K562 (cell line): ENCODE measurements around the gene UNC119. TPM values are rescaled to one million over a fixed set of nuclear protein-coding genes. Genes with fewer than 3 reads are reported as not detected.

ENCODE experiments used
- ATAC-seq: fragments of 200-7000 bp; cut with Tn5 transposase; 3 replicates; pipeline ENCODE4 v1.9.1; 2020; ENCODE audit warnings: moderate library complexity
- BruUV-seq: library from RNA; stranded (reverse); fragments of 400-500 nt; replicated peaks from 2 replicates; lab custom pipeline; 2021; lab: Mats Ljungman, UMichigan
- CTCF ChIA-PET: fragments of 300-600 bp; formaldehyde crosslinking; extraction: SDS; loops from one replicate; lab custom pipeline; 2021; ENCODE audit warnings: low intra/inter-chr PET ratio; lab: Yijun Ruan, JAX
- POLR2A ChIA-PET: fragments of 300-600, 350-650 bp; sonication (Branson Sonifier 250); formaldehyde crosslinking; extraction: SDS; loops from one replicate; lab custom pipeline; 2021; ENCODE audit warnings: antibody characterized with exemption, inconsistent platforms; lab: Yijun Ruan, JAX
- DNase-seq, 4 experiments: peaks; one replicate each; pipeline versions ENCODE4 v3.0.0 to v3.0.0-alpha.2; 2011 to 2018; ENCODE audit warnings: low spot score in 3 of 4, mixed read lengths in 3 of 4; ENCODE audit errors: extremely low read depth in 1 of 4
- FAIRE-seq: peaks from 2 replicates; lab custom pipeline; 2011; peaks lifted over from hg19 to GRCh38; lab: Jason Lieb, UNC
- H2AFZ ChIP-seq: 2 replicates; pipeline ENCODE4 v1.6.0; 2011; ENCODE audit warnings: low read depth, low read length, control low read depth, inconsistent platforms
- H3K27ac ChIP-seq: fragments of 200-600 bp; 3 replicates; pipeline ENCODE4 v1.8.0; 2011; ENCODE audit warnings: low read depth, mild to moderate bottlenecking, control low read depth, inconsistent platforms, low read length, moderate library complexity, mixed read lengths; ENCODE audit errors: extremely low read depth
- H3K27me3 ChIP-seq, 2 experiments: fragments of 300-600 bp in 1 of 2; 2 replicates in 1 of 2; 3 replicates in 1 of 2; pipeline versions ENCODE4 v1.6.0 to v1.8.0; 2011; ENCODE audit warnings: inconsistent platforms in 2 of 2, low read length in 2 of 2, mild to moderate bottlenecking in 1 of 2, mixed read lengths in 1 of 2, moderate library complexity in 1 of 2; ENCODE audit not compliant: control insufficient read depth in 2 of 2, insufficient read depth in 2 of 2
- H3K36me3 ChIP-seq: fragments of 300-600 bp; 3 replicates; pipeline ENCODE4 v1.8.0; 2011; ENCODE audit warnings: mild to moderate bottlenecking, low read length, inconsistent platforms; ENCODE audit not compliant: control insufficient read depth, insufficient read depth
- H3K4me1 ChIP-seq, 2 experiments: fragments of 200-600 bp in 1 of 2; replicated peaks in 1 of 2; 2 replicates in 1 of 2; 3 replicates in 1 of 2; pipeline versions ENCODE4 v1.5.1 to v1.8.0; 2011; ENCODE audit warnings: inconsistent platforms in 2 of 2, low read length in 2 of 2, mild to moderate bottlenecking in 1 of 2, mixed read lengths in 1 of 2, moderate library complexity in 1 of 2; ENCODE audit not compliant: control insufficient read depth in 2 of 2, insufficient read depth in 2 of 2
- H3K4me2 ChIP-seq: 2 replicates; pipeline ENCODE4 v1.6.1; 2011; ENCODE audit warnings: low read length, control low read depth, inconsistent platforms, mixed read lengths; ENCODE audit not compliant: insufficient read depth
- H3K4me3 ChIP-seq: fragments of 200-600 bp; sonication (generic), shearing (Covaris generic); 2 replicates; pipeline ENCODE4 v1.5.1; 2016; ENCODE audit warnings: control low read depth, inconsistent platforms
- H3K79me2 ChIP-seq: fragments of 200-600 bp; 3 replicates; pipeline ENCODE4 v1.8.0; 2011; ENCODE audit warnings: low read length, inconsistent platforms; ENCODE audit not compliant: control insufficient read depth, insufficient read depth
- H3K9ac ChIP-seq, 2 experiments: 2 replicates each; pipeline versions ENCODE4 v1.6.0 to v1.6.1; 2011; ENCODE audit warnings: low read depth in 2 of 2, low read length in 2 of 2, control low read depth in 1 of 2, inconsistent platforms in 1 of 2, mild to moderate bottlenecking in 1 of 2, mixed read lengths in 1 of 2; ENCODE audit not compliant: insufficient read depth in 1 of 2
- H3K9me1 ChIP-seq: one replicate; pipeline ENCODE4 v1.6.0; 2011; ENCODE audit warnings: inconsistent platforms, mild to moderate bottlenecking, low read length, moderate library complexity; ENCODE audit not compliant: control insufficient read depth, insufficient read depth
- H3K9me3 ChIP-seq: replicated peaks from 2 replicates; pipeline ENCODE4 v1.5.1; 2011; ENCODE audit warnings: low read depth, low read length, inconsistent platforms; ENCODE audit not compliant: control insufficient read depth, insufficient read depth
- H4K20me1 ChIP-seq: replicated peaks from 2 replicates; pipeline ENCODE4 v1.6.1; 2011; ENCODE audit warnings: low read length, inconsistent platforms, mixed read lengths; ENCODE audit not compliant: control insufficient read depth, insufficient read depth
- EWSR1 ChIP-seq: fragments of 450-650 bp; IDR thresholded peaks from 2 replicates; pipeline ENCODE4 v1.6.1; 2018; ENCODE audit warnings: borderline replicate concordance, mild to moderate bottlenecking, low read depth, moderate library complexity; ENCODE audit not compliant: partially characterized antibody
- FOXP4 ChIP-seq: sonication (generic); formaldehyde crosslinking; IDR thresholded peaks from 2 replicates; pipeline ENCODE4 v1.8.0; 2022; ENCODE audit warnings: mild to moderate bottlenecking, missing genetic modification reagents, borderline replicate concordance
- KAT8 ChIP-seq: fragments of 450-650 bp; IDR thresholded peaks from 2 replicates; pipeline ENCODE4 v1.6.1; 2016; ENCODE audit warnings: low read depth, mild to moderate bottlenecking
- WGBS: fragments of 100-300 bp; shearing (Covaris generic); methylation state at CpG from one replicate; pipeline ENCODE4 v1.1.6; 2016; ENCODE audit warnings: low coverage, mixed read lengths; ENCODE audit not compliant: insufficient coverage; ENCODE audit errors: missing lambda C conversion rate; 5-methylcytosine and 5-hydroxymethylcytosine counted together
- in situ Hi-C: fragments of 300-500 bp; cut with MboI; formaldehyde crosslinking; loops from 4 replicates; pipeline ENCODE4 v1.15.0; 2018; ENCODE audit warnings: inconsistent platforms, mixed read lengths
- intact Hi-C: fragments of 100-400 bp; cut with micrococcal nuclease; formaldehyde crosslinking; loops from 2 replicates; pipeline ENCODE4 v1.14.2; 2022
- polyA plus RNA-seq, 8 experiments: library from polyadenylated mRNA; depleted of rRNA in 4 of 8; stranded (reverse) in 5 of 8; unstranded in 3 of 8; fragments of >200 nt; fragmentation: Nextera tagmentation in 2 of 8; fragmentation: Illumina TruSeq in 1 of 8; extraction: Ambion mirVana in 2 of 8; extraction: Trizol in 1 of 8; gene quantifications; 2 replicates each; pipeline versions ENCODE4 v1.2.1 to v1.2.3, GENCODE V29; 2011 to 2014; ENCODE audit warnings: inconsistent platforms in 1 of 8, missing spikeins in 1 of 8
- total RNA-seq, 7 experiments: library from RNA; depleted of rRNA in 6 of 7; stranded (reverse); fragments of >200 nt in 6 of 7; fragmentation: Illumina TruSeq in 2 of 7; extraction: Trizol in 2 of 7; gene quantifications; 2 replicates each; pipeline versions ENCODE4 v1.2.1 to v1.2.3, GENCODE V29; 2011 to 2021; ENCODE audit warnings: low replicate concordance in 1 of 7

Gene UNC119
- total and polyA plus RNA-seq, 9 of the 15 experiments (the other 6 are each of a cell fraction or from before 2014, with no cell fraction given), result 0.37 to 47.7 (median 16.3) TPM

GRCh38 chr17:28499364-28499664 is 53.1 kb downstream of the UNC119 start:
- Histone ChIP-seq H3K4me1 (peaks cover 0 to 18% of the 10 kb centered on the region in 2 experiments; a peak in 2 of 5 replicates), H3K4me3 (no peak overlapping the region), H3K27me3 (peaks cover 2 to 13% of the 10 kb centered on the region in 2 experiments; a peak in 4 of 5 replicates), H4K20me1 (peaks cover 9% of the 10 kb centered on the region; the same call in 1 of the 2 replicates)
- POLR2A ChIA-PET, result interaction anchor here (0.6 kb wide), 1 partner anchor 144 kb away, joined by 3 read pairs; no protein-coding TSS in a partner anchor
- TF ChIP-seq KAT8, result no peak
- no peak for TF ChIP-seq EWSR1
- TF ChIP-seq FOXP4 (CRISPR knock-in tag), result no peak
- TF ChIP-seq, all 486 proteins: peak for 0
- CTCF ChIA-PET, result no interaction called here
- Histone ChIP-seq H3K9ac (no peak overlapping the region), H3K79me2 (no peaks in the 10 kb centered on the region), H3K9me1 (no peaks in the 10 kb centered on the region), H3K4me2 (no peak overlapping the region), H3K9me3 (no peaks in the 10 kb centered on the region), H3K27ac (no peak overlapping the region), H2AFZ (no peak overlapping the region), H3K36me3 (no peaks in the 10 kb centered on the region)
- ATAC-seq, result no peak
- intact Hi-C loops (no loop called here), in situ Hi-C loops (loop anchor here (5.0 kb wide), 1 partner anchor 38 kb away; no protein-coding TSS in a partner anchor)
- BruUV-seq, result no TSS peak
- no peak for FAIRE-seq
- WGBS, result 19% methylated on average over 9 of the region's 9 CpGs
- no peak for DNase-seq
